ENCODE results near the gene PCBP3.
"Not testable (repeated sequence)": the region's sequence is repeated elsewhere in the genome, so short reads cannot be mapped to it uniquely, and the experiment has no call there.

GRCh38 chr21:45852386-45852785, 208.9 kb downstream of the PCBP3 start:
- TF ChIP-seq CTCF (IDR thresholded peaks at IDR 0.05; ENCODE audit: borderline replicate concordance, extremely low read depth, low read length, poor library complexity, severe bottlenecking); EZH2 (IDR thresholded peaks at IDR 0.05; ENCODE audit: borderline replicate concordance, low read depth, low read length, severe bottlenecking): not testable (repeated sequence)
